A673 (cell line): ENCODE data around the gene FCN3. TPM values are rescaled to one million over a fixed set of nuclear protein-coding genes. Genes with fewer than 3 reads are reported as not detected.
A peak's percentile ranks its signal among the peaks of the same experiment; 100 is the strongest.

ENCODE experiments used
- BruUV-seq: library from RNA; stranded (reverse); fragments of 400-500 nt; replicated peaks from 2 replicates; lab custom pipeline; 2021; lab: Mats Ljungman, UMichigan
- CTCF ChIA-PET: fragments of 300-600 bp; sonication (Branson Sonifier 250); formaldehyde crosslinking; loops from one replicate; lab custom pipeline; 2022; ENCODE audit warnings: antibody characterized with exemption; lab: Charles Lee
- POLR2A ChIA-PET: fragments of 300-600 bp; sonication (Branson Sonifier 250); formaldehyde crosslinking; loops from one replicate; lab custom pipeline; 2022; ENCODE audit warnings: antibody characterized with exemption; ENCODE audit not compliant: low non-redundant PET; lab: Charles Lee
- DNase-seq: peaks from one replicate; pipeline ENCODE4 v3.0.0-alpha.2; 2015; ENCODE audit warnings: low spot score
- H3K27ac ChIP-seq: fragments of 200-600 bp; sonication (generic); 2 replicates; pipeline ENCODE4 v1.5.1; 2016; ENCODE audit warnings: mixed run types, low read depth, mild to moderate bottlenecking, mixed read lengths, antibody characterized with exemption, low read length; ENCODE audit not compliant: poor library complexity, severe bottlenecking
- H3K27me3 ChIP-seq: fragments of 200-600 bp; sonication (generic); replicated peaks from 2 replicates; pipeline ENCODE4 v1.6.1; 2017; ENCODE audit warnings: mixed run types, low read depth, mild to moderate bottlenecking, mixed read lengths, antibody characterized with exemption, low read length; ENCODE audit not compliant: insufficient read depth, poor library complexity
- H3K36me3 ChIP-seq: fragments of 200-600 bp; sonication (generic); 2 replicates; pipeline ENCODE4 v1.6.1; 2016; ENCODE audit warnings: mixed run types, mild to moderate bottlenecking, mixed read lengths, antibody characterized with exemption, low read length; ENCODE audit not compliant: insufficient read depth, poor library complexity, severe bottlenecking
- H3K4me1 ChIP-seq: fragments of 200-600 bp; sonication (generic); 2 replicates; pipeline ENCODE4 v1.6.1; 2017; ENCODE audit warnings: mixed run types, mild to moderate bottlenecking, mixed read lengths, antibody characterized with exemption, low read length; ENCODE audit not compliant: insufficient read depth, poor library complexity, severe bottlenecking
- H3K4me3 ChIP-seq: fragments of 200-600 bp; sonication (generic); 2 replicates; pipeline ENCODE4 v1.5.1; 2016; ENCODE audit warnings: low read depth, mixed run types, mild to moderate bottlenecking, mixed read lengths, low read length; ENCODE audit not compliant: poor library complexity, severe bottlenecking
- H3K9me3 ChIP-seq: fragments of 200-600 bp; sonication (generic); 2 replicates; pipeline ENCODE4 v1.6.1; 2016; ENCODE audit warnings: mixed run types, low read depth, mild to moderate bottlenecking, mixed read lengths, antibody characterized with exemption, low read length; ENCODE audit not compliant: poor library complexity, severe bottlenecking
- CTCF ChIP-seq: fragments of 300-800, 200-600 bp; sonication (generic); conservative IDR thresholded peaks from 2 replicates; pipeline ENCODE4 v1.5.1; 2017; ENCODE audit warnings: low read depth, mild to moderate bottlenecking, antibody characterized with exemption, low read length, moderate library complexity, mixed read lengths
- EZH2 ChIP-seq: fragments of 200-600 bp; sonication (generic); IDR thresholded peaks from 2 replicates; pipeline ENCODE4 v1.6.1; 2017; ENCODE audit warnings: borderline replicate concordance, low read depth, mild to moderate bottlenecking, mixed read lengths, antibody characterized with exemption, low read length; ENCODE audit not compliant: poor library complexity, severe bottlenecking
- intact Hi-C: fragments of 100-400 bp; cut with micrococcal nuclease; formaldehyde crosslinking; loops from one replicate; pipeline ENCODE4 v1.10.0; 2022; ENCODE audit not compliant: unreplicated experiment
- total RNA-seq: library from RNA; stranded (reverse); gene quantifications from 2 replicates; pipeline ENCODE4 v1.2.3, GENCODE V29; 2021

The FCN3 gene
- total RNA-seq, 1 experiment from 2014 or later: not detected

GRCh38 chr1:27322569-27323240 is 51.9 kb downstream of the FCN3 start:
- H3K36me3 ChIP-seq: peaks cover 5% of the 10 kb centered on the region
- no peaks in the 10 kb centered on the region for H3K9me3 ChIP-seq
- TF ChIP-seq EZH2 (no peak), CTCF (no peak)
- intact Hi-C loops: no loop called here
- ChIA-PET CTCF (interaction anchor here (0.6 kb wide), 1 partner anchor 74 kb away, joined by 7 read pairs; no protein-coding TSS in a partner anchor), POLR2A (no interaction called here)
- H3K27me3 ChIP-seq: no peaks in the 10 kb centered on the region
- H3K4me3 ChIP-seq: peak overlapping the region; percentile 97
- peak overlapping the region; percentile 95 for H3K27ac ChIP-seq
- DNase-seq: no peak
- peaks cover 19% of the 10 kb centered on the region for H3K4me1 ChIP-seq
- BruUV-seq: TSS peak; percentile 51

GRCh38 chr1:27321813-27322568 is 52.6 kb downstream of the FCN3 start, which contains the start of gene TMEM222:
TMEM222 (plus strand) TSS chr1:27322163; CDS start chr1:27322198, 35 bp downstream.
- Histone ChIP-seq H3K27me3 (no peaks in the 10 kb centered on the region), H3K27ac (peak within 1 kb of the TSS; percentile 95), H3K4me3 (peak within 1 kb of the TSS; percentile 97), H3K9me3 (no peaks in the 10 kb centered on the region), H3K4me1 (peaks cover 19% of the 10 kb centered on the region), H3K36me3 (peaks cover 5% of the 10 kb centered on the region)
- POLR2A ChIA-PET: no interaction called here
- intact Hi-C loops: no loop called here
- CTCF ChIA-PET: interaction anchor here (0.6 to 0.7 kb wide), 2 partner anchors 36 to 74 kb away, joined by 7 to 9 read pairs; no protein-coding TSS in a partner anchor
- peak; percentile 99 for DNase-seq
- BruUV-seq: no TSS peak
- TF ChIP-seq CTCF (no peak), EZH2 (no peak)

Other genes with a start within 250 kb of the FCN3 start
- 27.0 and 30.2 TPM in 2 replicates for gene SLC9A1, start 219.7 kb downstream of the FCN3 start, total RNA-seq
- gene WDTC1, start 140.2 kb downstream of the FCN3 start, total RNA-seq: 20.9 and 25.8 TPM in 2 replicates
- gene TMEM222, start 52.7 kb downstream of the FCN3 start, total RNA-seq: 48.5 and 55.5 TPM in 2 replicates
- 2.1 and 3.6 TPM in 2 replicates for gene SYTL1, start 32.8 kb downstream of the FCN3 start, total RNA-seq
- gene MAP3K6, start 7.9 kb downstream of the FCN3 start, total RNA-seq: 2.4 and 2.9 TPM in 2 replicates
- gene CD164L2, start 8.5 kb upstream of the FCN3 start, total RNA-seq: not detected in 2 replicates
- 3.1 and 4.9 TPM in 2 replicates for gene GPR3, start 17.8 kb upstream of the FCN3 start, total RNA-seq
- 131 and 133 TPM in 2 replicates for gene WASF2, start 115.3 kb upstream of the FCN3 start, total RNA-seq
- gene AHDC1, start 229.3 kb upstream of the FCN3 start, total RNA-seq: 33.2 and 34.2 TPM in 2 replicates